NCI-H1694 (cell line): ENCODE data around the gene PGM3.
"Not testable (repeated sequence)": the region's sequence is repeated elsewhere in the genome, so short reads cannot be mapped to it uniquely, and the experiment has no call there.

ENCODE experiments used
- DNase-seq: peaks from one replicate; lab custom pipeline; 2025; lab: John Stamatoyannopoulos, UW

The PGM3 gene

GRCh38 chr6:83192871-83193746, at the start of gene PGM3, which contains the start of gene RWDD2A:
Gene PGM3 (minus strand): TSS chr6:83193265. CDS start chr6:83191012, 2,253 bp downstream.
Gene RWDD2A (plus strand): TSS chr6:83193357. CDS start chr6:83194452, 1,095 bp downstream.
- peak; percentile 15 for DNase-seq

- no peak for DNase-seq
Measured at GRCh38 chr6:83231146-83231545, 38.1 kb upstream of the PGM3 start.

GRCh38 chr6:83226517-83226916, 33.5 kb upstream of the PGM3 start:
- no peak for DNase-seq

- DNase-seq: peak; percentile 21
Measured at GRCh38 chr6:83221889-83222479, 28.9 kb upstream of the PGM3 start.

- DNase-seq: no peak
Measured at GRCh38 chr6:83221276-83221675, 28.2 kb upstream of the PGM3 start.

- DNase-seq: no peak
Measured at GRCh38 chr6:83220121-83220520, 27.1 kb upstream of the PGM3 start.

GRCh38 chr6:83218646-83219045, 25.6 kb upstream of the PGM3 start:
- no peak for DNase-seq

- no peak for DNase-seq
Measured at GRCh38 chr6:83216806-83217205, 23.7 kb upstream of the PGM3 start.

GRCh38 chr6:83215131-83216047, 22.3 kb upstream of the PGM3 start:
- peak; percentile 70 for DNase-seq

- DNase-seq: no peak
Measured at GRCh38 chr6:83202031-83202430, 9.0 kb upstream of the PGM3 start.

GRCh38 chr6:83199863-83200225, 6.8 kb upstream of the PGM3 start:
- DNase-seq: no peak

- DNase-seq: no peak
Measured at GRCh38 chr6:83199173-83199862, 6.3 kb upstream of the PGM3 start.

- no peak for DNase-seq
Measured at GRCh38 chr6:83198486-83199172, 5.6 kb upstream of the PGM3 start.

- DNase-seq: no peak
Measured at GRCh38 chr6:83193747-83194566, 892 bp upstream of the PGM3 start.

- DNase-seq: no peak
Measured at GRCh38 chr6:83192456-83192855, 609 bp downstream of the PGM3 start.

GRCh38 chr6:83191974-83192373, 1.1 kb downstream of the PGM3 start:
- not testable (repeated sequence) for DNase-seq

- no peak for DNase-seq
Measured at GRCh38 chr6:83190626-83191025, 2.4 kb downstream of the PGM3 start.

- no peak for DNase-seq
Measured at GRCh38 chr6:83188501-83188900, 4.6 kb downstream of the PGM3 start.

GRCh38 chr6:83185096-83185495, 8.0 kb downstream of the PGM3 start:
- DNase-seq: no peak
